ENCODE results near the gene GOLGB1.

DNA sequence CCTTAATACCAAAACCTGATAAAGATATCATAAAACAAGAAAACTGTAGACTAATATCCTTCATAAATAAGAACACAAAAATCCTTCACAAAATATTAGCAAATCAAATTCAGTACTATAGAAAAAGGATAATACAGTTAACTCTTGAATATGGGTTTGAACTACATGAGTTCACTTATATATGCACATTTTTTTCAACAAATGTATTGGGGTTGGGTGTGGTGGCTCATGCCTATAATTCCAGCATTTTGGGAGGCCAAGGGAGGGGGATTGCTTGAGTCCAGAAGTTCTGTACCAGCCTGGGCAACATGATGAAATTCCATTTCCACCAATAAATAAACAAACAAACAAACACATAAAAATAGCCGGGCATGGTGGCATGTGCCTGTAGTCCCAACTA is 39.2 kb downstream of the GOLGB1 start:
- TF ChIP-seq POLR2A (IDR thresholded peaks at IDR 0.05; ENCODE audit: low read depth, low read length) (no peak), TAF1 (IDR thresholded peaks at IDR 0.05; ENCODE audit: borderline replicate concordance, low read depth, low read length) (no peak)

Data from GM12892 (cell line).